HG02759 (cell line): ENCODE results near the gene KBTBD4.

Experiments used
- ATAC-seq: cut with Tn5 transposase; IDR thresholded peaks from one replicate; pipeline ENCODE4 v1.9.1; 2021; ENCODE audit warnings: mild to moderate bottlenecking, moderate library complexity; ENCODE audit not compliant: unreplicated experiment

The KBTBD4 gene

GRCh38 chr11:47578524-47579494, at the start of gene KBTBD4, which contains the start of gene NDUFS3:
TSS of gene KBTBD4 (minus strand) at chr11:47578970. CDS start at chr11:47578951, 19 bp downstream.
TSS of gene NDUFS3 (plus strand) at chr11:47579074. CDS start at chr11:47579092, 18 bp downstream.
- peak; percentile 93 for ATAC-seq

GRCh38 chr11:47628026-47628425, 49.3 kb upstream of the KBTBD4 start:
- ATAC-seq, result no peak

GRCh38 chr11:47626234-47626633, 47.5 kb upstream of the KBTBD4 start:
- no peak for ATAC-seq

GRCh38 chr11:47620836-47621378, 42.1 kb upstream of the KBTBD4 start:
- no peak for ATAC-seq

GRCh38 chr11:47617417-47617809, 38.6 kb upstream of the KBTBD4 start:
- no peak for ATAC-seq

GRCh38 chr11:47616726-47617416, 38.1 kb upstream of the KBTBD4 start:
- ATAC-seq, result no peak

- no peak for ATAC-seq
Observed at GRCh38 chr11:47615249-47615648, 36.5 kb upstream of the KBTBD4 start.

GRCh38 chr11:47611348-47611794, 32.6 kb upstream of the KBTBD4 start:
- ATAC-seq, result peak; percentile 85

- ATAC-seq, result no peak
Observed at GRCh38 chr11:47609675-47610074, 30.9 kb upstream of the KBTBD4 start.

- ATAC-seq, result no peak
Observed at GRCh38 chr11:47607380-47607779, 28.6 kb upstream of the KBTBD4 start.

- no peak for ATAC-seq
Observed at GRCh38 chr11:47606731-47607130, 28.0 kb upstream of the KBTBD4 start.

GRCh38 chr11:47605921-47606320, 27.2 kb upstream of the KBTBD4 start:
- no peak for ATAC-seq

- no peak for ATAC-seq
Observed at GRCh38 chr11:47603295-47603694, 24.5 kb upstream of the KBTBD4 start.

- no peak for ATAC-seq
Observed at GRCh38 chr11:47599902-47600301, 21.1 kb upstream of the KBTBD4 start.

GRCh38 chr11:47595967-47596366, 17.2 kb upstream of the KBTBD4 start:
- no peak for ATAC-seq

- no peak for ATAC-seq
Observed at GRCh38 chr11:47595029-47595428, 16.3 kb upstream of the KBTBD4 start.

- ATAC-seq, result no peak
Observed at GRCh38 chr11:47593934-47594855, 15.4 kb upstream of the KBTBD4 start, which contains the start of gene C1QTNF4. TSS of gene C1QTNF4 (minus strand) at chr11:47594411. CDS start at chr11:47590810, 3,601 bp downstream.

GRCh38 chr11:47593492-47593933, 14.7 kb upstream of the KBTBD4 start:
- ATAC-seq, result no peak

GRCh38 chr11:47592970-47593369, 14.2 kb upstream of the KBTBD4 start:
- no peak for ATAC-seq

- ATAC-seq, result no peak
Observed at GRCh38 chr11:47592251-47592650, 13.5 kb upstream of the KBTBD4 start.
